Left ventricle myocardium inferior (tissue), 1 donor: ENCODE measurements around the gene PACSIN2. TPM values are rescaled to one million over a fixed set of nuclear protein-coding genes. Genes with fewer than 3 reads are reported as not detected.

Experiments used
- DNase-seq: peaks from one replicate; pipeline ENCODE4 v3.0.0-alpha.2; 2020
- H3K27ac ChIP-seq: fragments of 200-600 bp; replicated peaks from 2 replicates; pipeline ENCODE4 v1.8.0; 2021
- H3K27me3 ChIP-seq: fragments of 200-600 bp; 2 replicates; pipeline ENCODE4 v1.8.0; 2021; ENCODE audit warnings: low read depth
- H3K36me3 ChIP-seq: fragments of 200-600 bp; 2 replicates; pipeline ENCODE4 v1.8.0; 2021
- H3K4me1 ChIP-seq: fragments of 200-600 bp; 2 replicates; pipeline ENCODE4 v1.8.0; 2021
- H3K4me3 ChIP-seq: fragments of 200-600 bp; 2 replicates; pipeline ENCODE4 v1.8.0; 2021; ENCODE audit warnings: mild to moderate bottlenecking, moderate library complexity
- H3K9me3 ChIP-seq: fragments of 200-600 bp; replicated peaks from 2 replicates; pipeline ENCODE4 v1.8.0; 2021
- CTCF ChIP-seq: fragments of 200-600 bp; IDR thresholded peaks from 2 replicates; pipeline ENCODE4 v1.8.0; 2021; ENCODE audit warnings: antibody characterized with exemption, mild to moderate bottlenecking, borderline replicate concordance
- intact Hi-C: fragments of 100-400 bp; cut with micrococcal nuclease; formaldehyde crosslinking; loops from one replicate; pipeline ENCODE4 v1.11.0; 2022
- total RNA-seq: library from RNA; stranded (reverse); fragmentation: NEBNext Ultra II Directional; extraction: Animal tissue kit (Norgen Biotek cat#: 25700); gene quantifications from one replicate; pipeline ENCODE4 v1.2.1, GENCODE V29; 2021
- donor health status: DM: no; HTN: yes; CAD: no; lungs with severe emphysema.

PACSIN2 gene
- total RNA-seq, 1 donor from 2014 or later: 64.8 TPM

DNA sequence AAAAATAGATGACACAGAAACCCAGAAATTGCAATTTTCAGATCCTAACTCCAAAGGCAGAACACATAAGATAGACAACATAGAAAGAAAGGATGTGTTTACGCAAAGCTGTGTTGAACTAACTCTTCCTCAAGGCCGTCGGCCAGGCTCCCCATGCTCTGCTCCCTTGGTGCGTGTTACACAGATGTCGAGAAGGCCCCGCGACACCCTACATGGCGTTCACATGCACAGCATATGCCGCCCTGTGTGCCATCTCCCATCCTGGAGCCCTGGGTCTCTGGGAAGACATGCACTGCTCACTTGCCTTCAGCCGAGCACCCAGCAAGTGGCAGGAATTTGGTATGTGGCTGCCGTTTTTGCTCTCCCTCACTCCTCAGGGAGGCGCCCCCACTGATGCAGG is 110.9 kb downstream of the PACSIN2 start:
- TF ChIP-seq CTCF: no peak
- peak overlapping the region; percentile 89 for H3K27ac ChIP-seq
- intact Hi-C loops: no loop called here
- no peak for DNase-seq
- H3K9me3 ChIP-seq: no peaks in the 10 kb centered on the region
- no peaks in the 10 kb centered on the region for H3K36me3 ChIP-seq
- H3K27me3 ChIP-seq: no peaks in the 10 kb centered on the region
- no peak overlapping the region for H3K4me3 ChIP-seq
- H3K4me1 ChIP-seq: peaks cover 93% of the 10 kb centered on the region

DNA sequence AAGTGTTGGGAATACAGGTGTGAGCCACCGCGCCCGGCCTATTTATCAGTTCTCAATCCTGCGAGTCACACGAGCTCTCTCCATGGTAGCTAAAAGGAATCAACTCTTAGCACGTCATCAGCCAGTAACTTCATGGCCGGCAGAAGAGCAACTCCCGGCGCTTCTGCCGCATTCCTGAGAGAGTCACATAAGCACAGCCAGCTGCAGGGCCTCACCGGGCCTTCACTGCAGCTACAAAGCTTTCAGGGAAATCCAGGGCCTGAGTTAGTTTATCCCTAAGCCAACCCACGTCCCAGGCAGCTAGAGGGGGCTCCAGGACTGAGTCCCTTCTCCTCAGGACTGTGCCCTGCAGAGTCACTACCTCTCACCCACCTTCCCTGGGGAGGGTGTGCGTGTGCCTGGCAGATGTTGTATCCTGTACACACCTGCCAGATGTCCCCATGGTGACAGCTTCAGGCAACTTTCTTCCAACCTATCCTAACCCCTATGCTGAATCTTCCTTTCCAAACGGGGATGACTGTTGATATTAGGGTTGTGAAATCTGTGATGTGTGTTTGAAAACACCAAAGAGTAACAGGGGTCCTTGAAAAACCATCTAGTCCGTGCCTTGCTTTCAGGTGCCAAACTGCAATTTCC is 112.0 kb downstream of the PACSIN2 start:
- H3K4me3 ChIP-seq: no peak overlapping the region
- DNase-seq: no peak
- H3K36me3 ChIP-seq: no peaks in the 10 kb centered on the region
- peak; percentile 12 for TF ChIP-seq CTCF
- H3K4me1 ChIP-seq: peaks cover 93% of the 10 kb centered on the region
- intact Hi-C loops: no loop called here
- no peaks in the 10 kb centered on the region for H3K9me3 ChIP-seq
- H3K27ac ChIP-seq: peak overlapping the region; percentile 89
- no peaks in the 10 kb centered on the region for H3K27me3 ChIP-seq

GRCh38 chr22:42901790-42902508 is 113.0 kb downstream of the PACSIN2 start:
- H3K27me3 ChIP-seq: no peaks in the 10 kb centered on the region
- peak; percentile 74 for DNase-seq
- H3K36me3 ChIP-seq: no peaks in the 10 kb centered on the region
- intact Hi-C loops: no loop called here
- H3K27ac ChIP-seq: peak overlapping the region; percentile 89
- no peak overlapping the region for H3K4me3 ChIP-seq
- H3K9me3 ChIP-seq: no peaks in the 10 kb centered on the region
- TF ChIP-seq CTCF: no peak
- peaks cover 93% of the 10 kb centered on the region for H3K4me1 ChIP-seq

GRCh38 chr22:42897960-42898359 is 117.0 kb downstream of the PACSIN2 start:
- H3K27me3 ChIP-seq: no peaks in the 10 kb centered on the region
- H3K27ac ChIP-seq: peak overlapping the region; percentile 71
- H3K9me3 ChIP-seq: no peaks in the 10 kb centered on the region
- no peak overlapping the region for H3K4me3 ChIP-seq
- H3K4me1 ChIP-seq: peaks cover 93% of the 10 kb centered on the region
- DNase-seq: no peak
- no peak for TF ChIP-seq CTCF
- intact Hi-C loops: no loop called here
- H3K36me3 ChIP-seq: peaks cover 5% of the 10 kb centered on the region

DNA sequence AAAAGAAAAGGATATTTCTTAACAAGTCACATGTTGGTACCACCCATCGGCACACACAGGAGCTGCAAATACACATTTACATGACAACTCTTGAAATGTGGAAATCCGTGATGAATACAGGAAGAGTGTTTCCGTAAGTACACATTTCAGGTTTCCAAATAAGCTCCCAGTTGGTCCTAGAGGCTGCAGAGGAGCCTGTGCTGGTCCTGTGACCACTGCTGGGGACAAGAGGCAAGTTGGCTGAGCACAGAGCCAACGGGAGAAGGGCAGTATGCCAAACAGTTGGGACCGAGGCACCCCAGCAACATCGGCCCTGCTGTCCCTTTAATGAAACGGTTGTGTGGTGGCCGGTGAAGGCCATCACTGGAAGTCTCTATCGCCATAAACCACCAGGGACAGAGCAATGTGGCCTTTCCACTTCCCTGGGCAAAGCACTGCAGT is 119.4 kb downstream of the PACSIN2 start:
- peaks cover 16% of the 10 kb centered on the region for H3K36me3 ChIP-seq
- no peaks in the 10 kb centered on the region for H3K9me3 ChIP-seq
- H3K4me1 ChIP-seq: peaks cover 93% of the 10 kb centered on the region
- TF ChIP-seq CTCF: no peak
- DNase-seq: no peak
- H3K27ac ChIP-seq: peak overlapping the region; percentile 83
- intact Hi-C loops: no loop called here
- H3K27me3 ChIP-seq: no peaks in the 10 kb centered on the region
- no peak overlapping the region for H3K4me3 ChIP-seq
